Measurements from ENCODE around the gene SPINK14.

Gene SPINK14, protein sequence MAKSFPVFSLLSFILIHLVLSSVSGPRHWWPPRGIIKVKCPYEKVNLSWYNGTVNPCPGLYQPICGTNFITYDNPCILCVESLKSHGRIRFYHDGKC

DNA sequence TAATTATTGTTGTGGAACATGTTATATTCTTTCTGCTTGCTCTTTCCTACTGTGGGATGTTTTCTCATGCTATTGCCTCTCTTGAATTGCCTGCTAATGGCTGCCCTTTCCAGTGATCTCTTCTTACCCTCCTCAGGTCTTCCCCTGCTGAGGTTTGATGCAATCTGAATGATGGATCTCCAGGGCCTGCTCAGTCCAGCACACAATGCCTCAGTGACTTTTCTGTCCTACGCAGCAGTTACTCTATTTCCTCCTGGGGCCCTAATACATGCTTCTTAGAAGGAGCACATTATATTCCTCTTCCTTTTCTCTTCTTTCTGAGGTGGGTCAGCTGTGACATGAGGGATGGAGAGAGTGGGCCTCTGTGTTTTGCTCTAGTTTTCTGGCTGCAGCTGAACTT, at the start of gene SPINK14:
Gene SPINK14, plus strand, starts transcription at position 301 of the 400 bp plus-strand sequence. CDS start 1,187 bp downstream, outside the sequence.
- TF ChIP-seq, protein P1, sequence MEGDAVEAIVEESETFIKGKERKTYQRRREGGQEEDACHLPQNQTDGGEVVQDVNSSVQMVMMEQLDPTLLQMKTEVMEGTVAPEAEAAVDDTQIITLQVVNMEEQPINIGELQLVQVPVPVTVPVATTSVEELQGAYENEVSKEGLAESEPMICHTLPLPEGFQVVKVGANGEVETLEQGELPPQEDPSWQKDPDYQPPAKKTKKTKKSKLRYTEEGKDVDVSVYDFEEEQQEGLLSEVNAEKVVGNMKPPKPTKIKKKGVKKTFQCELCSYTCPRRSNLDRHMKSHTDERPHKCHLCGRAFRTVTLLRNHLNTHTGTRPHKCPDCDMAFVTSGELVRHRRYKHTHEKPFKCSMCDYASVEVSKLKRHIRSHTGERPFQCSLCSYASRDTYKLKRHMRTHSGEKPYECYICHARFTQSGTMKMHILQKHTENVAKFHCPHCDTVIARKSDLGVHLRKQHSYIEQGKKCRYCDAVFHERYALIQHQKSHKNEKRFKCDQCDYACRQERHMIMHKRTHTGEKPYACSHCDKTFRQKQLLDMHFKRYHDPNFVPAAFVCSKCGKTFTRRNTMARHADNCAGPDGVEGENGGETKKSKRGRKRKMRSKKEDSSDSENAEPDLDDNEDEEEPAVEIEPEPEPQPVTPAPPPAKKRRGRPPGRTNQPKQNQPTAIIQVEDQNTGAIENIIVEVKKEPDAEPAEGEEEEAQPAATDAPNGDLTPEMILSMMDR (conservative IDR thresholded peaks at IDR 0.05; ENCODE audit: low read depth, low read length): no peak
- DNase-seq (ENCODE audit: low read depth): no peak
- no peak within 1 kb of the TSS for H3K4me3 ChIP-seq (ENCODE audit: low read length)

DNA sequence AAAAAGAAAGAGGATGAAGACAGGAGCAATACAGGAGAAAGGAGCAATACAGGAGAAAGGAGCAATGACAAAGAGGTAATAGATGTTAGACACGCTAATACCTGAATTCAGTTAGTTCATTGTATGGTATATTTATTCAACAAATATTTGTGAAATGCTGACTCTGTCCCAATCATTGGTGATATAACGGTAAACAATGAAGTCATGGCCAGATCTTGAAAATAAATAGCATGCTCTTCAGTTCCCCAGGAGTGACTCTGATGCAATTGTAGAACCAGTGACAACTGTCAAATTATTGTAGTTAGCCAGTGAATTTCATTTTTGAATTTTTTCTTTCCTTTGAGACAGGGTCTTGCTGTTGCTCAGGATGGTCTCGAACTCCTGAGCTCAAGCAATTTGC, 48.0 kb upstream of the SPINK14 start:
- DNase-seq (ENCODE audit: low read depth): no peak
- H3K4me3 ChIP-seq (ENCODE audit: low read length): no peak overlapping the region
- TF ChIP-seq, protein P1 (conservative IDR thresholded peaks at IDR 0.05; ENCODE audit: low read depth, low read length): no peak

DNA sequence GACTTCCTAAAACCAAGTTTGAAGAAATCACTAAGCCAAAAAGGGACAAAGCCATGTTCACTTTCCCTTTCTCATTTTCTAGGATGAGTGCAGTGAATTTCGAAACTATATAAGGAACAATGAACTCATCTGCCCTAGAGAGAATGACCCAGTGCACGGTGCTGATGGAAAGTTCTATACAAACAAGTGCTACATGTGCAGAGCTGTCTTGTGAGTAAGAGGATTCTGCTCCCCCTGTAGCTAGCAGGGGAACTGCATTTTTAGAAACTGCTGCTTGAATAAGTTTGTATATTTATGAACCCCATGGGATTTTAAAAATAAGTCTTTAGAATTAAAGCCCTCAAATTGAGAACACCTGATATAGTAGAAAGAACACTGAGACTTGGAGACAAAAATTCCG, 42.7 kb upstream of the SPINK14 start:
- DNase-seq (ENCODE audit: low read depth): no peak
- no peak overlapping the region for H3K4me3 ChIP-seq (ENCODE audit: low read length)
- TF ChIP-seq, protein P1 (conservative IDR thresholded peaks at IDR 0.05; ENCODE audit: low read depth, low read length): peak; percentile 44

DNA sequence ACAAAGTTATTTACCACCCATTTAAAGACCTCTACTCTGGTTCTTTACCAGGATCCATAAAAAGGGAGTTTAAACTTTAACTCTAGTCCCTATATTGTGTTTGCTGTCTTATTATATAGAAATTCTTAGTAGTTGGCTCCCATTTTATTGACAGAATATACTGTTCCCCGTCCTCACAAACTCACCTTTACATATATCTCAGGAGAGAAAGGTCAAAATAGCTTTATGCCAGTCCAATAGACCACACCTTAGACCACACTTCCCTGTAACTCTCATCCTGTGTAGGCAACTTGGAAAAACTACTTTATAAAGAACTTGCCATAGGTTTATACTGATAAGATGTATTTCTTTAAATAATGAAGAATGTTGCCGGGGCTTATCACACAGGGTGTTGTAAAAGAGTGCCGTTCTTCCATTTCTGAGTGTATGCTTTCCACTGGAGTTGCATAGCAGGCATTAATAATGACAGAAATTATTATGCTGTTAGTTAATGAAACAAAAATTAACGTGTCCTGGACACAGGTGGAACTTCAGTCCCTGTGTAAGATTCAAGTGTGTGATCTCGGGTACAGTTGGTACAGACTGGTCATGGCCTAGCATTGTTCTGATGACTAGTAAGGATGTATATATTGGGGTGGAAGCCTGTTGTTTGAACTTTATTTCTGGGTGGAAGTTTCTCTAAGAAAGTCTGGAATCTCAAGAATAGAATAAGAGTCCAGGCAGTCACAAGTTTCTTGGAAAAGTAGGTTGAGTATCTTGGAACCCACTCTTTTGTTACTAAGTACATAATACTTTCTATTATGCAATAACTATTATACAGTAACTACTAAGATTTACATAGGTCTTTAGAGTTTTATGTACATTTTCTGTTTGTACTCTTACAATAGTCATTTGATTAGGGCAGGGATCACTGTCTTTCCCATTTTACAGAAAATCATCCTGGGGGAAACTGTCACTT, 33.0 kb upstream of the SPINK14 start:
- H3K4me3 ChIP-seq (ENCODE audit: low read length): no peak overlapping the region
- TF ChIP-seq, protein P1 (conservative IDR thresholded peaks at IDR 0.05; ENCODE audit: low read depth, low read length): no peak
- no peak for DNase-seq (ENCODE audit: low read depth)

DNA sequence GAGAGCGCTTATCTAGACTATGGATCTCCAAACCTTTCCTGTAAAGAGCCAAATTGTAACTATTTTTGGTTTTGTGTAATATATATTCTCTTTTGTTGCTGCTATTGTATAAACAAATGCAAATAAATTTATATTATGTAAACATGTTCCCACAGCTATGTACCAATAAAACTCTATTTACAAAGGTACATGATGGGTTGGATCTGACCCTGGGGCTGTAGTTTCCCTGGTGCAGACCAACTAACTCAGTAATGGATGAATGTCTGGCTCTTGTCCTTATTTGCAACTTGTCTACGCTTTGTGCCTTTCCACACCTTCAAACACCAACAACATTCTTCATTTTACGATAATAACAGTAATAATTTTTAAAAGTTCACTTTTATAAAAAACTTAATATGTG, 27.5 kb upstream of the SPINK14 start:
- TF ChIP-seq, protein P1 (conservative IDR thresholded peaks at IDR 0.05; ENCODE audit: low read depth, low read length): no peak
- no peak overlapping the region for H3K4me3 ChIP-seq (ENCODE audit: low read length)
- no peak for DNase-seq (ENCODE audit: low read depth)

DNA sequence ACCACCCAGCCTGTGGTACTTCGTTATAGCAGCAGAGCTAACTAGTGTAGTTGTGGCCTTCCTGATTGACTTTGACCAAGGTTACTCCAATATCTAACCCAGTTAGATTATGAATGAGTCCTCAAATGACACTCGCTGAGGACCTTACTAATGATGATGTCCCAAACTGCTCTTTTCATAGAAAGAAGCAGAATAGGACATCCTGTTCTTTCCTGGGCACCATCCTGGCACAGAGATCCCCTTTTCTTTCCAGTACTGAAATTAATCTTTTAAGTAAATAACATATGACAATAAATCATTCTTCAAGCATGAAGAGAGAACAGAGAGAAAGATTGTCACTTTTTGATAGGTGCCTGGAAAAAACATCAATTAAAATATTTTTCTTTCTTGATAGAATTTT, 26.7 kb upstream of the SPINK14 start:
- no peak for DNase-seq (ENCODE audit: low read depth)
- H3K4me3 ChIP-seq (ENCODE audit: low read length): no peak overlapping the region
- TF ChIP-seq, protein P1 (conservative IDR thresholded peaks at IDR 0.05; ENCODE audit: low read depth, low read length): no peak

DNA sequence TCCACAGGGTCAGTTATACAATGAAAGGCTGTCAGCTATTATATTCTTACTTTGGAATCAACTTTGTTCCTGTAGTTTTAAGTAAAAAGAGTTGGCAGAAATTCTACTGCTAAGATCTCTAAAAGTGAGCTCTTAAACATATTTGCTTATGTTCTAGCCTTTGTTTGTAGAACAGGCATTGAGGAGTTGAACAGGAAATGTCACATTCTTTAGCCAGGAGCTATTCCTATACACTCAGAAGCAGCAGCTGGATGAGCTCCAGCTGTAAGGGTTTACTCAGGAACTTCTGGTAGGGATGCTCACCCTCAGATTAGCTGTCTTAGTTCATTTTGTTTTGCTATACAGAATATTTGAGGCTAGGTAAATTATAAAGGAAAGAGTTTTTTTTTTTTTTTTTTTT, 22.4 kb upstream of the SPINK14 start:
- TF ChIP-seq, protein P1 (conservative IDR thresholded peaks at IDR 0.05; ENCODE audit: low read depth, low read length): no peak
- DNase-seq (ENCODE audit: low read depth): no peak

More for the DNA sequence above, 22.4 kb upstream of the SPINK14 start:
- H3K4me3 ChIP-seq (ENCODE audit: low read length): no peak overlapping the region

All from retinal pigment epithelial cell (primary cell).